NCI-H146 treated with DMSO at 0.1 percent for 48 hours (cell line): ENCODE measurements around the gene SDHAF2.

ENCODE experiments used
- DNase-seq: peaks from one replicate; lab custom pipeline; 2025; ENCODE audit not compliant: unreplicated experiment; lab: John Stamatoyannopoulos, UW

The SDHAF2 gene

DNA sequence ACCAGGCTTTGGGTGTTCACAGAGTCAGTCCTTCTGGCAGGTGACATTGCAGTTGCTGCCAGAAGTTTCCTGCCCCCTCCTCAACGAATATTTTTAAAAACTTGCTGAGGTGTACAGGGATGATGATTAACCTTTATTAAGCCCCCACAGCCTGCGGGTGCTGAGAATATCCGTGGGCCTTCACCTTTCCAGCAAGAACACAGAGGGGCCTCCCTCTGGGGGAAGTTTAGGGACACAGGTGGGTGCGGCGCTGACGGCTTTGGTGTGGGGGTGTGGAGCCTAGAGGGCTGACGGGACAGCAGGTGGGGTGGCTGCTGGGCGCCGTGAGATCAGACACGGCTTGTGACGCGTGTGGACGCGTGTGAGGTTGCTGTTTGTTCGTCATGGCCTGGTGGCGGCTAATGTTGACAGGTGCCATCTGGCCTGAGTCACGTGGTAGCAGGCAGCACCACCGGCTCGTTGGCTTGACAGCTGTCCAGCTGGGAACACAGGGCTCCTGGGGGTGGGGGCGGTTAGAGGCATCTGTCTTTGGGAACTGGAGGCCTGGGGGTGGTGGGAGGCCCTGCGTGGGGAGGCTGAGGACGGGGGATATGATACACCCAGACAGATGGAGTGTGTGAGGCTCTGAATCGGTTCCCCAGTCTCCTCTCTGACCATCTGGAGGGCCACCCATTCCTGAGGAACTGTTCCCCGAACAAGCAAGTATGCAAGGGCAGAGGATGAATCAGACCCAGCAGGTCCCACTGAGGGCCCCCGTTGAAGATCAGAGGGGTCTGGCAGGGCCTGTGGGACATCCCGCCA lies 66.1 kb downstream of the SDHAF2 start:
- peak; percentile 52 for DNase-seq
